ENCODE data around the gene PTPN23. TPM values are rescaled to one million over a fixed set of nuclear protein-coding genes. Genes with fewer than 3 reads are reported as not detected.

The PTPN23 gene
- total and polyA plus RNA-seq, 2 of the 8 experiments (the other 6 are each of a cell fraction or from before 2014, with no cell fraction given) = 2.9 to 46.7 TPM

- H3K4me2 ChIP-seq (ENCODE audit: insufficient read depth in 1 of 2, low read depth in 2 of 2, low read length in 2 of 2) = no peak overlapping the region
- no peak overlapping the region for H3K23ac ChIP-seq (ENCODE audit: insufficient read length)
- H3K4ac ChIP-seq (replicated peaks; ENCODE audit: insufficient read length, low read depth, low read length) = no peak overlapping the region
- H3K36me3 ChIP-seq (ENCODE audit: control insufficient read depth in 2 of 4, insufficient read depth in 4 of 4, low read length in 3 of 4) = peaks cover 8 to 35% (median 21%) of the 10 kb centered on the region in 4 experiments; a peak in 7 of 8 replicates
- H2BK120ac ChIP-seq (replicated peaks; ENCODE audit: low read depth, low read length) = no peak overlapping the region
- H4K91ac ChIP-seq (replicated peaks; ENCODE audit: insufficient read length, low read length) = no peak overlapping the region
- FAIRE-seq (no peak), DNase-seq (ENCODE audit: low read depth in 1 of 2, low spot score in 2 of 2) (no peak)
- TF ChIP-seq FOSL1 (IDR thresholded peaks at IDR 0.05; ENCODE audit: insufficient read depth, low read depth, low read length) (no peak), SRF (IDR thresholded peaks at IDR 0.05; ENCODE audit: low read depth, low read length) (no peak), TAF7 (optimal IDR thresholded peaks at IDR 0.05; ENCODE audit: borderline replicate concordance, low read depth, low read length) (no peak), RXRA (IDR thresholded peaks at IDR 0.05; ENCODE audit: insufficient read depth, low read depth, low read length) (no peak), BRCA1 (IDR thresholded peaks at IDR 0.05; ENCODE audit: low read depth, low read length) (no peak), SIN3A (conservative IDR thresholded peaks at IDR 0.05 in 1 of 2, IDR thresholded peaks at IDR 0.05 in 1 of 2; ENCODE audit: low read depth in 1 of 2, low read length in 2 of 2) (no peak), GTF2F1 (IDR thresholded peaks at IDR 0.05; ENCODE audit: borderline replicate concordance, low read depth, low read length) (no peak), ZNF274 (IDR thresholded peaks at IDR 0.05; ENCODE audit: borderline replicate concordance, extremely low read depth, low read length) (no peak), NRF1 (IDR thresholded peaks at IDR 0.05; ENCODE audit: low read depth, low read length) (no peak), KDM4A (IDR thresholded peaks at IDR 0.05; ENCODE audit: low read depth, low read length, severe bottlenecking) (no peak), CBX5 (IDR thresholded peaks at IDR 0.05; ENCODE audit: low read depth, low read length) (no peak), CREB1 (IDR thresholded peaks at IDR 0.05) (no peak), JUND (IDR thresholded peaks at IDR 0.05; ENCODE audit: low read length) (no peak), RFX5 (IDR thresholded peaks at IDR 0.05; ENCODE audit: borderline replicate concordance, low read depth, low read length) (no peak)
- TF ChIP-seq, protein P1, sequence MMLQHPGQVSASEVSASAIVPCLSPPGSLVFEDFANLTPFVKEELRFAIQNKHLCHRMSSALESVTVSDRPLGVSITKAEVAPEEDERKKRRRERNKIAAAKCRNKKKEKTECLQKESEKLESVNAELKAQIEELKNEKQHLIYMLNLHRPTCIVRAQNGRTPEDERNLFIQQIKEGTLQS (IDR thresholded peaks at IDR 0.05; ENCODE audit: insufficient read depth, low read depth, low read length) = no peak
- peaks cover 0 to 2% of the 10 kb centered on the region in 2 experiments for H4K20me1 ChIP-seq (replicated peaks in 1 of 2; ENCODE audit: control insufficient read depth in 1 of 2, insufficient read depth in 2 of 2, low read length in 2 of 2)
- H3K79me2 ChIP-seq (ENCODE audit: control insufficient read depth in 1 of 2, insufficient read depth in 2 of 2, low read length in 2 of 2) = no peaks in the 10 kb centered on the region
- H3K4me1 ChIP-seq (replicated peaks in 1 of 4; ENCODE audit: control insufficient read depth in 3 of 4, insufficient read depth in 4 of 4, low read length in 3 of 4) = no peaks in the 10 kb centered on the region; a peak in 2 of 7 replicates
- H2BK15ac ChIP-seq (ENCODE audit: low read length) = no peak overlapping the region
- H3K79me1 ChIP-seq (ENCODE audit: low read depth, low read length) = no peaks in the 10 kb centered on the region
- ChIA-PET POLR2A (ENCODE audit: partially characterized antibody) (interaction anchor here (1.1 to 1.9 kb wide), 2 partner anchors 12 to 37 kb away, joined by 3 to 4 read pairs; no protein-coding TSS in a partner anchor), CTCF (ENCODE audit: partially characterized antibody) (interaction anchor here (0.6 to 2.9 kb wide), 6 partner anchors 9 to 237 kb away, joined by 3 to 11 read pairs (median 3); no protein-coding TSS in a partner anchor)
- no peak overlapping the region for H2BK12ac ChIP-seq (ENCODE audit: low read depth, low read length)
- no peak overlapping the region for H3K9ac ChIP-seq (replicated peaks in 1 of 4; ENCODE audit: extremely low read depth in 1 of 4, low read depth in 3 of 4, low read length in 3 of 4)
- no peak overlapping the region for H3K14ac ChIP-seq (ENCODE audit: insufficient read length)
- no peaks in the 10 kb centered on the region for H3K27me3 ChIP-seq (replicated peaks in 1 of 4; ENCODE audit: control insufficient read depth in 3 of 4, extremely low read depth in 1 of 4, insufficient read depth in 3 of 4, low read length in 3 of 4)
- H3K23me2 ChIP-seq (ENCODE audit: low read depth, low read length) = no peaks in the 10 kb centered on the region
- H4K5ac ChIP-seq (ENCODE audit: insufficient read length, low read depth, low read length) = no peak overlapping the region
- no peak overlapping the region; the same call in 1 of the 2 replicates for H4K8ac ChIP-seq (ENCODE audit: extremely low read depth, insufficient read depth, low read length)
- no peak overlapping the region for H3K27ac ChIP-seq (ENCODE audit: low read depth, low read length)
- H2AK5ac ChIP-seq (ENCODE audit: low read depth, low read length) = no peak overlapping the region
- H3K9me3 ChIP-seq (ENCODE audit: insufficient read depth in 2 of 2, low read depth in 1 of 2, low read length in 1 of 2) = no peaks in the 10 kb centered on the region
- H3K18ac ChIP-seq (ENCODE audit: extremely low read depth, low read length) = no peak overlapping the region
- H2BK5ac ChIP-seq (ENCODE audit: low read depth, low read length) = no peak overlapping the region
- no peak overlapping the region for H3K4me3 ChIP-seq (ENCODE audit: extremely low read depth in 1 of 4, insufficient read depth in 2 of 4, low read depth in 3 of 4, low read length in 4 of 4)
- H3K56ac ChIP-seq (replicated peaks; ENCODE audit: insufficient read length, low read depth, low read length) = no peak overlapping the region
- no peak overlapping the region for H2AFZ ChIP-seq (ENCODE audit: low read length)
- H2BK20ac ChIP-seq (ENCODE audit: low read length) = no peak overlapping the region
Observed at GRCh38 chr3:47342812-47343211, 38.0 kb upstream of the PTPN23 start.
